IPS-15b (cell line): ENCODE data around the gene SCRN1.

Source experiments
- H3K27me3 ChIP-seq: one replicate; pipeline ENCODE4 v1.6.1; 2013; ENCODE audit warnings: low read length; ENCODE audit not compliant: control insufficient read depth, insufficient read depth
- H3K36me3 ChIP-seq: one replicate; pipeline ENCODE4 v1.6.1; 2013; ENCODE audit warnings: low read length; ENCODE audit not compliant: control insufficient read depth, insufficient read depth
- H3K4me1 ChIP-seq: one replicate; pipeline ENCODE4 v1.6.1; 2013; ENCODE audit warnings: mild to moderate bottlenecking, low read length; ENCODE audit not compliant: control insufficient read depth, insufficient read depth
- H3K4me3 ChIP-seq: one replicate; pipeline ENCODE4 v1.5.1; 2013; ENCODE audit warnings: low read depth, low read length
- H3K9ac ChIP-seq: one replicate; pipeline ENCODE4 v1.6.1; 2013; ENCODE audit warnings: low read depth, mild to moderate bottlenecking, low read length
- H3K9me3 ChIP-seq: one replicate; pipeline ENCODE4 v1.6.1; 2013; ENCODE audit warnings: mild to moderate bottlenecking, low read length; ENCODE audit not compliant: control insufficient read depth, insufficient read depth

Gene SCRN1

GRCh38 chr7:29945259-29945809, 44.3 kb downstream of the SCRN1 start:
- H3K9ac ChIP-seq, result no peak overlapping the region
- H3K27me3 ChIP-seq, result no peaks in the 10 kb centered on the region
- H3K9me3 ChIP-seq, result no peaks in the 10 kb centered on the region
- peaks cover 38% of the 10 kb centered on the region for H3K36me3 ChIP-seq
- H3K4me1 ChIP-seq, result no peaks in the 10 kb centered on the region
- no peak overlapping the region for H3K4me3 ChIP-seq

DNA sequence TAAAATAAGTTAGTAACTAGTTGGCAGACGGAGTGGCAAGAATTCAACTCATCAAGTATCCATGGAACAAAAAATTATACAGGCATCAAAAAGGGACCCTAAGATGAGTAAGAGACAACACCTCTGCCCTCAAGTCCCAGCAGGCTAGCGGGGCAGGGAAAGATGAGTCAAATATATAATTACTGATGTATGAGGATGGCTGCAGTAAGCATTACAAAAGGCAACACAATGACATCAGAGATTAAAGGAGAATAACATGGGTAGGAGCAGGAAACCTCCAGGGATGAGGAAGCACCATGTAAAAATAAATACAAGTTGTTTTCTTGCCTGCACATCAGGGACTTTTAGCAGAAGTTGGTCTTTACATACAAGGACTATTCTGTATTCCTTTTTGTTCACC, 49.4 kb downstream of the SCRN1 start:
- Histone ChIP-seq H3K36me3 (peaks cover 45% of the 10 kb centered on the region), H3K27me3 (no peaks in the 10 kb centered on the region), H3K9ac (no peak overlapping the region), H3K4me3 (no peak overlapping the region), H3K9me3 (no peaks in the 10 kb centered on the region), H3K4me1 (no peaks in the 10 kb centered on the region)

- H3K4me3 ChIP-seq, result no peak overlapping the region
- no peaks in the 10 kb centered on the region for H3K27me3 ChIP-seq
- H3K4me1 ChIP-seq, result no peaks in the 10 kb centered on the region
- H3K9me3 ChIP-seq, result no peaks in the 10 kb centered on the region
- H3K9ac ChIP-seq, result no peak overlapping the region
- peaks cover 41% of the 10 kb centered on the region for H3K36me3 ChIP-seq
Observed at GRCh38 chr7:29937132-29937531, 52.5 kb downstream of the SCRN1 start.

DNA sequence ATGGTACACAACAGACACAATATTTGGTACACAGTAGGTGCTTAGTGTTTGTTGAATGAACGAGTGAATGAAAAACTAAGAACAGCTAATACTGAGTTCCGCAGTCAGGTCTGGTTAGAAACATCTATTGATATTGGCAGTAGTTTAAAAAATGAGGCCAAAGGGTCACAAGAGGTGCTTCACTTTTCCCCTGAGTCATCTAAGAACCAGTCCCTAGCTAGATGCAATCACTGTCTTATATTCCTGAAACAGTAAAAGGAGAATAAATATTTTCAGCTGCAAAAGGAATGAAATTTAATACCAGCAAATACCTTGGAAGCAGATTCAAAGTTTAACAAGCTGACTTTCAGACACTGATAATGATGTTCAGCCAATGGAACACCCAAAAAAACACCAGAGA, 54.5 kb downstream of the SCRN1 start:
- H3K9me3 ChIP-seq, result no peaks in the 10 kb centered on the region
- no peak overlapping the region for H3K4me3 ChIP-seq
- H3K27me3 ChIP-seq, result no peaks in the 10 kb centered on the region
- H3K9ac ChIP-seq, result no peak overlapping the region
- peaks cover 40% of the 10 kb centered on the region for H3K36me3 ChIP-seq
- no peaks in the 10 kb centered on the region for H3K4me1 ChIP-seq

GRCh38 chr7:29929018-29929807, 60.4 kb downstream of the SCRN1 start:
- Histone ChIP-seq H3K4me1 (no peaks in the 10 kb centered on the region), H3K36me3 (peaks cover 21% of the 10 kb centered on the region), H3K4me3 (no peak overlapping the region), H3K27me3 (no peaks in the 10 kb centered on the region), H3K9me3 (no peaks in the 10 kb centered on the region), H3K9ac (no peak overlapping the region)

- H3K27me3 ChIP-seq, result no peaks in the 10 kb centered on the region
- H3K9me3 ChIP-seq, result no peaks in the 10 kb centered on the region
- peaks cover 32% of the 10 kb centered on the region for H3K36me3 ChIP-seq
- H3K4me3 ChIP-seq, result no peak overlapping the region
- no peak overlapping the region for H3K9ac ChIP-seq
- H3K4me1 ChIP-seq, result no peaks in the 10 kb centered on the region
Observed at GRCh38 chr7:29926741-29927140, 62.9 kb downstream of the SCRN1 start.

- Histone ChIP-seq H3K27me3 (no peaks in the 10 kb centered on the region), H3K9me3 (no peaks in the 10 kb centered on the region), H3K4me1 (no peaks in the 10 kb centered on the region), H3K4me3 (no peak overlapping the region), H3K9ac (no peak overlapping the region), H3K36me3 (peaks cover 31% of the 10 kb centered on the region)
Observed at GRCh38 chr7:29926216-29926615, 63.4 kb downstream of the SCRN1 start.

GRCh38 chr7:29924684-29925083, 64.9 kb downstream of the SCRN1 start:
- Histone ChIP-seq H3K9me3 (no peaks in the 10 kb centered on the region), H3K36me3 (peaks cover 22% of the 10 kb centered on the region), H3K27me3 (no peaks in the 10 kb centered on the region), H3K9ac (no peak overlapping the region), H3K4me3 (no peak overlapping the region), H3K4me1 (no peaks in the 10 kb centered on the region)

DNA sequence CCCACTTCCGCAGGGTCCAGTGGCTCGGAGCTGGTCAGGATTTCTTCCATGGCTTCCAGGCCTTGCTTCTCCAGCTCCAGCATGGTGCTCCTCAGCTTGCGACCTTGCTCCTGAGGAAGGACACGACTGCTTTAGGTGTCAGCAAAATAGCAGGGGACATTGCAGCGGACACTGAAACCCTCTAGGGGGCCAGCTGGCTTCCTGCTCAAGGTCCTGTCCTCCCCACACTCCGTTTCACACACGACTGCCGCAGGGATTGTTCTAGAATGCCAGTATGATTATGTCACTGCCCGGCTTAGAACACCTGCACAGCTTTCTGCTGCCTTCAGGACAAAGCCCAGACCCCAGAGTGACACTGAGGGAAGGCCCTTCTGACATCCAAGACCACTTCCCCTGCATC, 65.6 kb downstream of the SCRN1 start:
- H3K9ac ChIP-seq, result no peak overlapping the region
- H3K36me3 ChIP-seq, result peaks cover 22% of the 10 kb centered on the region
- H3K27me3 ChIP-seq, result no peaks in the 10 kb centered on the region
- no peaks in the 10 kb centered on the region for H3K9me3 ChIP-seq
- no peaks in the 10 kb centered on the region for H3K4me1 ChIP-seq
- no peak overlapping the region for H3K4me3 ChIP-seq

DNA sequence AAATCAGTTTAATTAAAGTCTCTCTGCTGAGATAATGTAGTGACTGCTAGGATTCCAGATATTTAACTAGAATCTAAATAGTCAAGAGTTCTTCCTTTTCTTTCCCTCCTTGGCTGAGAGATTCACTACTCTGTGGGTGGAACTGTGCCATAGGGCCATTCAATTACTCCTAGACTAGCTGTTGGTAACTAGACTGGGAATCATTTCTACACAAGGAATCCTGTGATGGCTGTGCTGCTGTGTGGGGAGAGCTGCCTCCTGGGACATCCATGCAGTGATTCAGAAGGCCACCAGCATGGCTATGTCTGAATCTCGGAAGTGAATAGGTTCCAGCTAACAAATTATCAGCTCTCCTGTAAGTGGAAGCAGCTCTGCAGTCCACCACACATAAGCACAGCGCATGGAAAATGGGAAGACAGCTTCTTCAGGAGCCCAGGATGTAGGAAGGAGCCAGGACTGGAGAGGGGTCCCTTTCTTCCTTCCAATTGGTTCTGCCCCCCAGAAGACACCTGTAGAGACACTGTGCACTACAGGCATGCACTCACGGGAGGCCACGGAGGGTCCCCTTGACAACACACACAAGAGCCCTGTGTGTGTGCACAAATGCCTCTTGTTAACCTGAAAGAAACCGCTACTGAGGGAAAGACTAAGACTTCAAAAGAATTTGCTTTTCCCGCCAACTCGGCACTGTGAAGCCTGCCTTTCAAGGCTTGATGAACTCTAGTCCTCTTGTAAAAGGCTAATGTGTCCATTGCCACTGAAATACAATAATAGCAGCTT, 66.5 kb downstream of the SCRN1 start:
- Histone ChIP-seq H3K9me3 (no peaks in the 10 kb centered on the region), H3K36me3 (peaks cover 18% of the 10 kb centered on the region), H3K4me1 (no peaks in the 10 kb centered on the region), H3K9ac (no peak overlapping the region), H3K4me3 (no peak overlapping the region), H3K27me3 (no peaks in the 10 kb centered on the region)

- Histone ChIP-seq H3K4me3 (no peak overlapping the region), H3K36me3 (peaks cover 18% of the 10 kb centered on the region), H3K27me3 (no peaks in the 10 kb centered on the region), H3K9me3 (no peaks in the 10 kb centered on the region), H3K9ac (no peak overlapping the region), H3K4me1 (no peaks in the 10 kb centered on the region)
Observed at GRCh38 chr7:29921404-29922010, 68.1 kb downstream of the SCRN1 start.
